ENCODE data around the gene RTP3. TPM values are rescaled to one million over a fixed set of nuclear protein-coding genes. Genes with fewer than 3 reads are reported as not detected.

Gene RTP3
- total RNA-seq, 1 experiment from 2014 or later = not detected

- no peaks in the 10 kb centered on the region for H3K4me1 ChIP-seq
- CTCF ChIA-PET = no interaction called here
- Mint-ChIP-seq H3K4me3 (ENCODE audit: unreplicated experiment) (no peak overlapping the region), H3K36me3 (ENCODE audit: insufficient read depth, unreplicated experiment) (no peaks in the 10 kb centered on the region), H3K27ac (ENCODE audit: unreplicated experiment) (no peak overlapping the region), H3K9me3 (ENCODE audit: unreplicated experiment) (no peaks in the 10 kb centered on the region), H3K27me3 (ENCODE audit: insufficient read depth, unreplicated experiment) (peaks cover 4% of the 10 kb centered on the region), H3K4me1 (ENCODE audit: low read depth, unreplicated experiment) (no peaks in the 10 kb centered on the region)
- H3K27me3 ChIP-seq (replicated peaks; ENCODE audit: control insufficient read depth, insufficient read depth, low read length) = no peaks in the 10 kb centered on the region
- no peaks in the 10 kb centered on the region for H3K36me3 ChIP-seq (ENCODE audit: control insufficient read depth, insufficient read depth, low read length)
- POLR2A ChIA-PET = no interaction called here
- no peak overlapping the region for H3K4me3 ChIP-seq (ENCODE audit: low read depth, low read length)
- TF ChIP-seq CTCF (IDR thresholded peaks at IDR 0.05; ENCODE audit: insufficient read depth in 1 of 2, low read depth in 1 of 2, low read length in 1 of 2, severe bottlenecking in 1 of 2, unreplicated experiment in 1 of 2) = no peak
- no peak for DNase-seq
- no peaks in the 10 kb centered on the region for H3K9me3 ChIP-seq
- intact Hi-C loops (cut with micrococcal nuclease; ENCODE audit: unreplicated experiment) = no loop called here
- no TSS peak for BruUV-seq (replicated peaks)
Observed at GRCh38 chr3:46516521-46516920, 18.7 kb downstream of the RTP3 start.

- TF ChIP-seq CTCF (IDR thresholded peaks at IDR 0.05; ENCODE audit: insufficient read depth in 1 of 2, low read depth in 1 of 2, low read length in 1 of 2, severe bottlenecking in 1 of 2, unreplicated experiment in 1 of 2) = no peak
- H3K27me3 Mint-ChIP-seq (ENCODE audit: insufficient read depth, unreplicated experiment) = peaks cover 4% of the 10 kb centered on the region
- no peak overlapping the region for H3K4me3 Mint-ChIP-seq (ENCODE audit: unreplicated experiment)
- H3K9me3 Mint-ChIP-seq (ENCODE audit: unreplicated experiment) = no peaks in the 10 kb centered on the region
- Histone ChIP-seq H3K9me3 (no peaks in the 10 kb centered on the region), H3K36me3 (ENCODE audit: control insufficient read depth, insufficient read depth, low read length) (no peaks in the 10 kb centered on the region), H3K4me3 (ENCODE audit: low read depth, low read length) (no peak overlapping the region), H3K27me3 (replicated peaks; ENCODE audit: control insufficient read depth, insufficient read depth, low read length) (no peaks in the 10 kb centered on the region), H3K4me1 (no peaks in the 10 kb centered on the region)
- no peak for DNase-seq
- POLR2A ChIA-PET = no interaction called here
- no peak overlapping the region for H3K27ac Mint-ChIP-seq (ENCODE audit: unreplicated experiment)
- H3K36me3 Mint-ChIP-seq (ENCODE audit: insufficient read depth, unreplicated experiment) = no peaks in the 10 kb centered on the region
- intact Hi-C loops (cut with micrococcal nuclease; ENCODE audit: unreplicated experiment) = no loop called here
- BruUV-seq (replicated peaks) = no TSS peak
- H3K4me1 Mint-ChIP-seq (ENCODE audit: low read depth, unreplicated experiment) = no peaks in the 10 kb centered on the region
- CTCF ChIA-PET = no interaction called here
Observed at GRCh38 chr3:46517016-46517783, 19.4 kb downstream of the RTP3 start.

GRCh38 chr3:46517784-46518181, 20.0 kb downstream of the RTP3 start:
- Histone ChIP-seq H3K9me3 (no peaks in the 10 kb centered on the region), H3K27me3 (replicated peaks; ENCODE audit: control insufficient read depth, insufficient read depth, low read length) (no peaks in the 10 kb centered on the region), H3K4me3 (ENCODE audit: low read depth, low read length) (no peak overlapping the region), H3K36me3 (ENCODE audit: control insufficient read depth, insufficient read depth, low read length) (no peaks in the 10 kb centered on the region), H3K4me1 (no peaks in the 10 kb centered on the region)
- POLR2A ChIA-PET = no interaction called here
- TF ChIP-seq CTCF (IDR thresholded peaks at IDR 0.05; ENCODE audit: insufficient read depth in 1 of 2, low read depth in 1 of 2, low read length in 1 of 2, severe bottlenecking in 1 of 2, unreplicated experiment in 1 of 2) = no peak
- H3K27me3 Mint-ChIP-seq (ENCODE audit: insufficient read depth, unreplicated experiment) = peaks cover 4% of the 10 kb centered on the region
- H3K27ac Mint-ChIP-seq (ENCODE audit: unreplicated experiment) = no peak overlapping the region
- intact Hi-C loops (cut with micrococcal nuclease; ENCODE audit: unreplicated experiment) = no loop called here
- no peak for DNase-seq
- BruUV-seq (replicated peaks) = no TSS peak
- H3K9me3 Mint-ChIP-seq (ENCODE audit: unreplicated experiment) = no peaks in the 10 kb centered on the region
- no peaks in the 10 kb centered on the region for H3K36me3 Mint-ChIP-seq (ENCODE audit: insufficient read depth, unreplicated experiment)
- CTCF ChIA-PET = no interaction called here
- H3K4me3 Mint-ChIP-seq (ENCODE audit: unreplicated experiment) = no peak overlapping the region
- H3K4me1 Mint-ChIP-seq (ENCODE audit: low read depth, unreplicated experiment) = no peaks in the 10 kb centered on the region

All from Caco-2 (cell line).